ENCODE data around the gene NOD2.
A peak's percentile ranks its signal among the peaks of the same experiment; 100 is the strongest.

NOD2 gene

DNA sequence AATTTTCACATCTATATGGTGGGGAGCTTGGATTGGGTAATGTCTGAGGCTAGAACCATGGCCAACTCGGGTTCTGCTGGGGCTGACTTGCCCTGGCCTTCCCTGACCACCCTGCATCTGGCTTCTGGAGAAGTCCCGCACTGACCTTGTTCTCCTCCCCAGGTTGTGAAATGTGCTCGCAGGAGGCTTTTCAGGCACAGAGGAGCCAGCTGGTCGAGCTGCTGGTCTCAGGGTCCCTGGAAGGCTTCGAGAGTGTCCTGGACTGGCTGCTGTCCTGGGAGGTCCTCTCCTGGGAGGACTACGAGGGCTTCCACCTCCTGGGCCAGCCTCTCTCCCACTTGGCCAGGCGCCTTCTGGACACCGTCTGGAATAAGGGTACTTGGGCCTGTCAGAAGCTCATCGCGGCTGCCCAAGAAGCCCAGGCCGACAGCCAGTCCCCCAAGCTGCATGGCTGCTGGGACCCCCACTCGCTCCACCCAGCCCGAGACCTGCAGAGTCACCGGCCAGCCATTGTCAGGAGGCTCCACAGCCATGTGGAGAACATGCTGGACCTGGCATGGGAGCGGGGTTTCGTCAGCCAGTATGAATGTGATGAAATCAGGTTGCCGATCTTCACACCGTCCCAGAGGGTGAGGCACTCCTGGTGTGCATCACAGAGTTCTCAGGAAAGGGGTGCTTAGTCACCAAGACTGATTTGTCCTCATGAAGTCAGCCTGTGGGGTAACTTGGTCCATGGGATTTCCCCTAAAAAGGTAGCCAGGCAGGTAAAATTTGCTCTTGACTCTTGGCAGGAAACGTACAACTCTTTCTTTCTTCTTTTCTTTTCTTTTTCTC is 6.1 kb downstream of the NOD2 start:
- no peak overlapping the region for H3K4me3 ChIP-seq (ENCODE audit: low read length)
- DNase-seq (ENCODE audit: low read depth), result peak; percentile 65
- TF ChIP-seq, protein P1, sequence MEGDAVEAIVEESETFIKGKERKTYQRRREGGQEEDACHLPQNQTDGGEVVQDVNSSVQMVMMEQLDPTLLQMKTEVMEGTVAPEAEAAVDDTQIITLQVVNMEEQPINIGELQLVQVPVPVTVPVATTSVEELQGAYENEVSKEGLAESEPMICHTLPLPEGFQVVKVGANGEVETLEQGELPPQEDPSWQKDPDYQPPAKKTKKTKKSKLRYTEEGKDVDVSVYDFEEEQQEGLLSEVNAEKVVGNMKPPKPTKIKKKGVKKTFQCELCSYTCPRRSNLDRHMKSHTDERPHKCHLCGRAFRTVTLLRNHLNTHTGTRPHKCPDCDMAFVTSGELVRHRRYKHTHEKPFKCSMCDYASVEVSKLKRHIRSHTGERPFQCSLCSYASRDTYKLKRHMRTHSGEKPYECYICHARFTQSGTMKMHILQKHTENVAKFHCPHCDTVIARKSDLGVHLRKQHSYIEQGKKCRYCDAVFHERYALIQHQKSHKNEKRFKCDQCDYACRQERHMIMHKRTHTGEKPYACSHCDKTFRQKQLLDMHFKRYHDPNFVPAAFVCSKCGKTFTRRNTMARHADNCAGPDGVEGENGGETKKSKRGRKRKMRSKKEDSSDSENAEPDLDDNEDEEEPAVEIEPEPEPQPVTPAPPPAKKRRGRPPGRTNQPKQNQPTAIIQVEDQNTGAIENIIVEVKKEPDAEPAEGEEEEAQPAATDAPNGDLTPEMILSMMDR (conservative IDR thresholded peaks at IDR 0.05; ENCODE audit: low read length), result no peak

DNA sequence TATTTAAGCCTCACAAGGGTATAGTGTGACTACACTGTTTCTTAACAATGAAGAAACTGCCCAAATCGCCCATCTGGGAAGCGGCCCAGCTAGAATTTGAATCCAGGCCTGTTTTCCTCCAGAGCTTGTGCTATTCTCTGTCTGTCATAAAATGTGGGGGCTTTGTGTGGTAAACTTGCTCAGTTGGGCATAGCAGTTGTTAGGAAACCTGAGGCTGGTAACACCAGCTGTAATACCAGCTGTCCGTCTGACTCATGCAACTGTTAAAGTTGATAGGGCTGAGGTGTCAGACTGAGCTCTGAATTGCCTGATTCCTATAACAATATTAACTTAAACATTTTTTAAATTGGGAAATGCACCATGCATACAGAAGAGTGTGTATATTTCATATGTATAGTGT is 9.3 kb downstream of the NOD2 start:
- TF ChIP-seq, protein P1 (conservative IDR thresholded peaks at IDR 0.05; ENCODE audit: low read length), result no peak
- no peak for DNase-seq (ENCODE audit: low read depth)
- no peak overlapping the region for H3K4me3 ChIP-seq (ENCODE audit: low read length)

DNA sequence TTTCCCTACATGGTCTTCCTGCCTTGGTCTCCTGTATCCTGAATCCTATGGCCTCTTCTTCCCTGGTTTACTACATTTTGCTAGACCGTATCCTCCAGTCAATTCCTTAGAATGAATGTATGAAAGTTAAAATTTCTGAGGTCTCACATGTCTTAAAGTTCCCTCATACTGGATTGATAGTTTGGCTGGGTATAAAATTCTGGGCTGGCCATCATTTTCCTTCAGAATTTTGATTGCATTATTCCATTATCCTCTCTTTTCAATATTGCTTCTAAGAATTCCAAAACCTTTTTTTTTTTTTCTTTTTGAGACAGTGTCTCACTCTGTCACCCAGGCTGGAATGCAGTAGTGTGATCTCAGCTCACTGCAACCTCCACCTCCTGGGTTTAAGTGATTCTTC is 10.8 kb downstream of the NOD2 start:
- no peak overlapping the region for H3K4me3 ChIP-seq (ENCODE audit: low read length)
- TF ChIP-seq, protein P1 (conservative IDR thresholded peaks at IDR 0.05; ENCODE audit: low read length), result no peak
- no peak for DNase-seq (ENCODE audit: low read depth)

DNA sequence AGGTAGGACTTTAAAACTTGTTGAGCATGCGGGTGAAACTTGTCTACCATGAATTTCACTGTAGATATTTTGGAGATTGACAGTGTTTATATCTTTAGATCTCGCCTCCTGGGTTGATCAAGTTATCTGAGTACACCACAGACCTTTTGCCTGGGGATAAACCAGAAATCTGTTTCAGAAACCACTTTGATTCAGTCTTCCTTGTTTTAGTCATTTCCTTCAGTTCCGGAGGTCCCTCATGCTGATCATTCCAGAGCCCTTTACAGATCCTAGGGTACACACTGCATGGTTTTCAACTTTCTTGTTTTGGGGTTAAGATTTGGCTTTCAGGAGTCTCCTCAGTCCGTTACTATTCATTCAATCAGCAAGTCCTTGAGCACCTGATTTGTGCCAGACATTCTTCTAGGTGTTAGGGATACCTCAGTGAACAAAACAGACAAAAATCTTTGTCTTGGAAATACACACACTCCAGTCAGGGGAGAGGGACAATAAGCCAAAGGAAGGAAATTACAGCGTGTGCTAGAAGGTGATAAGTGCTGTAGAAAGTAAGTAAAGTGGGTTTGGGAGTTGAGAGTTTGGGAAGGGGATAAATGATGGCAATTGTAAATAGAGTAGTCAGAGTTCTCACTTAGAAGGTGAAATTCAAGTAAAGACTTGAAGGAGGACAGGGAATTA is 12.2 kb downstream of the NOD2 start:
- TF ChIP-seq, protein P1 (conservative IDR thresholded peaks at IDR 0.05; ENCODE audit: low read length), result no peak
- H3K4me3 ChIP-seq (ENCODE audit: low read length), result no peak overlapping the region

DNA sequence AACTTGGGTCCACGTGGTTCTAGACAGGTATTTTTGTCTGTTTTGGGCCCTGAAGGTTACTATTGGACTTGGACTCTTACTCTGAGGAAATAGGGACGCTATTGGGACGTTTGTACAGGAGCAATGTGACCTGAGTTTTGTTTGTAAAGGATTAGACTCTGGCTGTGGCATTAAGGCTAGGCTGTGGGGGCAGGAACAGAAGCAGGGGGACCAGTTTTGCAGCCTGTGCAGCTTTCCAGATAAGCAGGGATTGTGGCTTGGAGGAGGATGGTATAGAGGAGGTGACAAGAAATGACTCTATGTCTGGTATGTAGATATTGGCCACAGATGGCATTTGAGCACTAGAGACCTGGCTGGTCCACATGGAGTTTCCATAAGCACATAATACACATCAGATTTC is 12.8 kb downstream of the NOD2 start:
- TF ChIP-seq, protein P1 (conservative IDR thresholded peaks at IDR 0.05; ENCODE audit: low read length), result no peak
- no peak overlapping the region for H3K4me3 ChIP-seq (ENCODE audit: low read length)
- no peak for DNase-seq (ENCODE audit: low read depth)

More for the DNA sequence above, 12.2 kb downstream of the NOD2 start:
- no peak for DNase-seq (ENCODE audit: low read depth)

DNA sequence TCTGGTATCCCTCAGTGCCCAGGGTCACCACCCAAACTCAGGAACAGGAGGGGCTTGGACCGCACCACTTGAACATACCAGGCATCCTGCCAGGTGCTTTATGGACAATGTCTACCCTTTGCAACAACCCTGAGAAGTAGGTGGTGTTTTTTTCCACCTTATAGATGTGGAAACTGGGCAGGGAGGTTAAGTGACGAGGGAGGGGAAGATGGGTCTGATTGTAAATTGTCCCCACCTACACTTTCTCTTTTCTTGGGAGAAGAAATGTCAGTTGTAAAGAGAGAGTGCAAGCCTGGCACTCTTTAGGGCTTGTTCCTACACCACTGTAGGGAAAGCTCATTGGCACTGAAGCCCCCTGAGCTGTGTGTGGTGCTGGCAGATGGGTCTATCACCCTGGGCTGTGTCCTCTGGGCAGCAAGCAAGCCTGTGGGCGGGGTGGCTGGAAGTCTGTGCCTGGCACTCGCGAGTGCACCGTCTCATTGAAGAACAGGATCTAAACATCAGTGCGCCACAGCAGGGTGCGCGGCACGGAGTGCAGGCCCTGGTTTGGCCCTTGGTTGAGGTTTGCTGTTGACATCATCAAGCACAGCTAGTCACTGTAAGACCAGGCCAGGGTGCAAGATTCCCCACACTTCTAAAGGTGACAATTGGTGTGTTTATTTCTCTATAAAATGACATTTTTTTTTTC is 15.1 kb downstream of the NOD2 start:
- no peak for DNase-seq (ENCODE audit: low read depth)
- no peak overlapping the region for H3K4me3 ChIP-seq (ENCODE audit: low read length)
- TF ChIP-seq, protein P1 (conservative IDR thresholded peaks at IDR 0.05; ENCODE audit: low read length), result no peak

Measured in AG10803 (cell line).